GM19238 (cell line): ENCODE data around the gene ROBO2.

Experiments used
- DNase-seq: peaks from one replicate; pipeline ENCODE4 v3.0.0; 2011; ENCODE audit warnings: low spot score; ENCODE audit not compliant: insufficient read length

Gene ROBO2

GRCh38 chr3:77102951-77103769 is 63.3 kb downstream of the ROBO2 start:
- no peak for DNase-seq

GRCh38 chr3:77122652-77123051 is 82.8 kb downstream of the ROBO2 start:
- DNase-seq, result no peak

DNA sequence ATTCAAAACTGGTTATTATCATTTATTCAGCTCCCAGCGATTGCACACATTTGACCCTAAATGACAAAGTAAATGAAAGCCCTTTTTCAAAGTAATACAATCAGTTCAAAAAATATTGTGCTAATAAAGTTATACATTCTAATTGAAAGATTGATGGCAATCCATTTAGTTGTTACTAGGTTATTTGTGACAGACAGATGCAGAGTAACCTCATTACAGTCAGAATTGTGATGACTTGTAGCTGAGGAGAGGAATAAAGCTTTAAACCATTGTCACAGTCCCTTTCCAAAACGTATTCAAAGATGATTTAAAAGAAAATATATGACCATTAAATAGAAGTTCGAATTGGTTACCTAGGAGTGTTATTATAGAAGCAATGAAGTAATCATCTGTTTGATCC is 86.1 kb downstream of the ROBO2 start:
- DNase-seq, result no peak

- no peak for DNase-seq
Measured at GRCh38 chr3:77134769-77135168, 94.9 kb downstream of the ROBO2 start.

DNA sequence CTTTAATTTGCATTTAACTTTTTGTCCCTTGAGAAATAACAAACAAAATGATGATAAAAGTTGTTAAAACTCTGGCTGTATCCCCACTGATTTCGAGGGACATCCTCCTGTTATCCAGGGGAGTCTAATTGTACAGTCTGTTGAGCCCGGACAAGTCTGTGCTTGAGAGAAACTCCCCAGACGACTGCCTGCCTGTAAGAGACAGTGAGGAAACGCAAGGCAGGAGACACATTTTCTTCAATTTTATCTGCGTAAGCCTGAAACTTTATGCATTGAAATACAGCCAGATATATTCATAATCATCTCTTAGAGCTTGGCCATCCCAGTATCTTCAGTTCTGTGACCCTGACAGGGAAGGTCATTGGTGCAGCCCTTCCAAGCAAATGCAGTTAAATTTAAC is 97.7 kb downstream of the ROBO2 start:
- no peak for DNase-seq

DNA sequence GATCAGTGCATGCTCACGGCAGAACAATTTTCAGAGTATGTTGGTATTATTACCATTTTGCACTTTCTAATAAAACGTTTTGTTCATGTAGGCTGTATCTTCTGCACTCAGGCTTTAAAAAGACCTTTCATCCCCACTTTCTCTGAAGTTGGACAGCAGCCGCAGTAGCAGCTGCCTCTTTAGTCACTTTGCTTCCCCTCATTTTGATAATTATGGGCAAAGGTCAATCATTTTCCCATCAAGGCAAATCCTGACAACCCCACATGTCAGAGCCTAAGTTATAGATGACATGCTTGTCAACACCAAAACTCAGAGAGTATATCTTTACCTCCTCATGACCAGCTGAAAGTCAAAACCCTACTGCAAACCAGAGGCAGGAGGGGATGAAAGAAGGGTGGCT is 99.7 kb downstream of the ROBO2 start:
- no peak for DNase-seq

DNA sequence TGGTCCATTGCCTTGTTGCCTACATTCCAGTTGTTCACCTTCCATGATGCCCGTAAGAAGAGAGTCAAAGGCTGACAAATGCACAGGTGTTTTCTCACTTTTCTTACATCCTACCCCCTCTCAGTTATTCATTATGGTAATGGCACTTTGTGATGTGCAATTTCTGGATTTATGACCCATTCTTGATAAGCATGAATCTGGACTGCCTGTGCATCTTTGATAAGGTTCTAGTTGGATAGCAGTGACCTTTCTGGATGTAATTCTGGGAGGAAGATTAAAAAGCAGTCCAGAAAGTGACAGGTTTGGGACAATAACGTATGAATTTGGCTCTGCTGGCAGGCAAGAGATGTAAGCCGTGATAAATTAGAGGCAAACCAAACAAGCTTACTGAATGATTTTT is 101.5 kb downstream of the ROBO2 start:
- no peak for DNase-seq

DNA sequence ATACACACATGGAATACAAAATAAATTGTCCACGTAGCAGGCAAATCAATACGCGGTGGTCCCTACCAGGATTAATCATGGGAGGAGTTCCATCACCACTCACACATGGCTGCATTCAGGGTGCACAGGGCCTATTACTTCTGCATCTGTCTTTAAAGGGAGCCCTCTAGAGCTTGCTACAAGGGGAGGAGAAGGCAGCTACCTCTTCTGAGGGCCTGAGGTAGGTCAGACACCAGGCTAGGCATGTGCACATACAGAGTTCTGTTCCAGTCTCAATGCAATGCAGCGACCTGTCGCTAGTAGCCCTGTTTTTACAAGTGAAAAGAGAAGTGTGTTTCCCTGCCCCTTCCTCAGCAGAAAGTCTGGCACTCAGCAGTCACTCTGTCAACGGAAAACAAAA is 102.7 kb downstream of the ROBO2 start:
- no peak for DNase-seq

GRCh38 chr3:77146004-77146403 is 106.1 kb downstream of the ROBO2 start:
- DNase-seq, result no peak

- no peak for DNase-seq
Measured at GRCh38 chr3:77147836-77148578, 108.1 kb downstream of the ROBO2 start.

DNA sequence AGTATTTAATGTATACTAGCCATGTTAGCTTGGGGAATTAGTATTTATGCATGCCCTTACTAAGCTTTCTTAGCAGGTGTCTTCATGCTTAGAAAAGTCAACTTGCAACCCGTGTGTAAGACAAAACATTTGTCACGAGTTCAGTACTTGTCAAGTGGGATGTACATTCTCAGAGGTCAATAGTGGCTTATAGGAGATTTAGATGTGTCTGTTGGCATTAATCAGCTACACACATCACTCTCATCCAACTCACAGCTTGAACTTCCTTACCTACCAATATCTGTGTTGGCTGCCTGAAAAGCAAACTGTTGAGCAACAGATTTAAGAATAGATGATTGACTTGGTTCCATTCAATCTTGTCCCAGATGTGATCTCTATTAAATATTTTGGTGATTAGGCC is 109.5 kb downstream of the ROBO2 start:
- no peak for DNase-seq

DNA sequence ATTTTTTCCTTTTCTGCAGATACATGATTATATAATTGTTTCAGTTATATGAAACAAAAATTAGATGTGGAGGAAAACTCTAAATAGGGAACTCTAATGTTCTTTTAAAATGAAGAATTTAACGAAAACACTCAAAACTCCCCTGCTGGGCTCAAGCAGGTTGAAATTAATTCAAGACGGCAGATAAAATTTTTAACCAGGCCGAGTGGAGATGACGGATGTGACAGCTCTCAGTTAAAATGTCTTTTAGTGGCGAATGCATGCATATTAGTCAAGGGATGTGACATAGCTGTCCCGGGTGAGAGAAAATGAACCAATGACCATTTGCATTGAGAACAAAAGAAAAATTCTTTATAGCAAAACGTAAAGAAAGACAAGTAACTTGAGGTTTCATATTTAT is 110.1 kb downstream of the ROBO2 start:
- no peak for DNase-seq

DNA sequence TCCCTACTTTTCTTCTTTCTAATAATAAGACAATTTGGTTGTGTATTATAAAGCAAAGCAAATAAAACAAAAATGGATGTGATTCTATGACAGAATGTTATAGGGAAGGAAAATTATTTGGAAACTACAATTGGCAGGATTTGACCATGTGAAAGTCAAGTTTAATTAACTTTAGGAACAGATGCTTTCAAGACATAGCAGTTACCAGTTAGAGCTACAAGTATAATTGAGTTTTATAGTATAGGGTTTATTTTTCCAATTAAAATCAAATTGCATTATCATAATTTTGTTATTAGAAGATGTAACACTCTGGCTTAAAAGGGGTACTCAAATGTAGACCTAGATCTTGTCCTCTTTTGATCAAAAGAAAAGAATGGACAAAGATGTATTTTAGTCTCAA is 110.9 kb downstream of the ROBO2 start:
- DNase-seq, result no peak

GRCh38 chr3:77158730-77159581 is 119.1 kb downstream of the ROBO2 start:
- DNase-seq, result no peak

- no peak for DNase-seq
Measured at GRCh38 chr3:77160931-77161497, 121.1 kb downstream of the ROBO2 start.

DNA sequence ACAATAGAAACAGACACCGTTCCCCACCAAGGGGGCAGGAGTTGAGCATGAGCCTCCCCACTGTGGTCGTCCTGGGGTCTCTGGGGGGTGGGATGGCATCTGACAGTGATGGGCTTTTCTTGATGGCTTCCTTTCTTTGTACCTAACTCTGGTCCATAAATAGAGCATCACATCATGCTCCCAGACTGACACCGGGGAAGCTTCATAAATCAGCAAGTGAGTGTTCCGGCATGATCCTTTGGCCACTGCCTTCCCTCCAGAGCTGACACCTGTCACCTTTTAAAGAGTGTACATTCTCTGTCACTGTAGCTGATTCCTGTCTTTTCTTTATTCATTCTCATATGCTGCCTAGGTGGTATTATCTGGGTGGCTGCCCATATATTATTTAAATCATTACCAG is 129.9 kb downstream of the ROBO2 start:
- DNase-seq, result no peak

- no peak for DNase-seq
Measured at GRCh38 chr3:77171026-77171425, 131.1 kb downstream of the ROBO2 start.

DNA sequence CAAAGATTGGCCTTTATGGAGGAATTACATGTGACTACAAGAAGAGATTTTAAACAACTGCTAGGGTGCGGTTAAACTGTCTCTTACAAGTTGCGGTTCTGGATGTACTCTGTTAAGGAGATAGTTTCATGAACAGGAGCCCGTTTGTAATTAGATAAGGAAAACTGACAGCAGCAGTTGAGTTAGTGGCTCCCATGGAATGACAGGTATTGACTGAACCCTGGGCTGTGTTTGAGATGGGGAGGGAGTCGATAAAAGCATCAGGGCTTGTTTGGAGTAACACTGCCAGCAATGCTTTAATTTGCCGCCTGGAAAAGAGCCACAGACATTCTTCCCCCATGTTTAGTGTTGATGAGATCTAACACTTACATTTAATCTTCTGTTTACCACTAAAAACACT is 139.9 kb downstream of the ROBO2 start:
- no peak for DNase-seq

DNA sequence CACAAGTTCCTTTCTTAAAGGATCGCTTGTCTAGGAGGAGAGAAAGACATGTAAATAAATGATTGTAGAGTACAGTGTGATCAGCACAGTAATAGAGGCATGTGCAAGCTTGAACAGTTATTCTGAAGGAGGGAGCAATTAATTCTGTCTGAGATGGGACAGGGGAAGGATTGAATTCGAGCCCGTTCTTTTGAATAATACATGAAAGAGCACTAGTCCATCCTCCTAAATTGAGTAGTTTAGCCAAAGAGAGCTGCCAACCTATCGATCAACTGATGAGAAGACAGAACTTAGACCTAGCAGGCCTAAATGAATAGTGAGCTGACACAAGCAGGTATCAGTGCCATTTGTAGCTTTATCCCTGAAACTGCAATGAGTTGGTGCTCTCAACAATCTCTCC is 142.4 kb downstream of the ROBO2 start:
- no peak for DNase-seq

DNA sequence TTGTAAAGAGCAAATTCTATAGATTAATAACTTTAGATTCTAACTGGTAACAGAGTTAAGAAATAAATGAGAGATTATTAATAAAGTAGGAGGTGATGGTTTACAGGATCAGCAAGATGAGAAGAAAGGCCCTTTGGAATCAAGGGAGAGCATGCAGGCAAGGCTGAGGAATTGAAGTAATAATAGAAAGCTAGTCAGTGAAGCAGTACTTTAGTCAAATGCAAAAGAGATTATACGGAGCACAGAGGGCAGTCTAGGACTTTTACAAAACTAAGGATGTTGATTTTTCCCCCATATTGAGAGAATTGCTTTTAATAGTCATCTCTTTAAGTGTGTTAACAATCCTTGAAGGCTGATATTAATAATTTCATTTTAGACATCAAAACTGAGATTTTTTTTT is 146.4 kb downstream of the ROBO2 start:
- no peak for DNase-seq

- no peak for DNase-seq
Measured at GRCh38 chr3:77186728-77187127, 146.8 kb downstream of the ROBO2 start.

DNA sequence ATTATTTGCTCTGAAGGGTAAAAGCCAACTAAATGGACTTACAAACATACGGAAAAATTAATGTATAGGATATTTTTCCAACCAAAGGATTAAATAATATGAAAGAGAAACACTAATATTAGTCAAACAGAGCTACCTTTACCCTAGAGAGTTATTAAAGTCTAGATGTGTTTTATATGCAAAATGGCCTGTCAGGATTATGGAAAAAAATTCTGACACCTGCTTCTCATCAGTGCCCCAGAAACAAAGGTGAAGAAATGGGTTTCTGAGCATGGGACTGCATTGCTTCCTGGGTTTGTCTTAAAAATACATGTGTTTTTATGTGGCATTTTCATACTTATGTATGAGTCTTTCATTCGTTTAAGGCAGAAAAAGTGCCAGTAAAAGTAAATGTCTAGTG is 148.3 kb downstream of the ROBO2 start:
- no peak for DNase-seq
